ENCODE data around the gene OTOA.
A peak's percentile ranks its signal among the peaks of the same experiment; 100 is the strongest.

The OTOA gene

GRCh38 chr16:21701271-21701670 lies 37.5 kb downstream of the OTOA start:
- TF ChIP-seq SUZ12 (IDR thresholded peaks at IDR 0.05; ENCODE audit: extremely low read depth, insufficient read depth, insufficient read length), result no peak
- TF ChIP-seq ZNF274 (IDR thresholded peaks at IDR 0.05; ENCODE audit: low read depth, low read length), result no peak
- TF ChIP-seq YY1 (IDR thresholded peaks at IDR 0.05; ENCODE audit: insufficient read depth, insufficient read length), result no peak
- no peak overlapping the region for H3K9ac ChIP-seq (ENCODE audit: insufficient read length, low read depth)
- H3K9me3 ChIP-seq (ENCODE audit: insufficient read depth, low read length), result no peaks in the 10 kb centered on the region

GRCh38 chr16:21702276-21702675 lies 38.5 kb downstream of the OTOA start:
- TF ChIP-seq SUZ12 (IDR thresholded peaks at IDR 0.05; ENCODE audit: extremely low read depth, insufficient read depth, insufficient read length) (no peak), YY1 (IDR thresholded peaks at IDR 0.05; ENCODE audit: insufficient read depth, insufficient read length) (no peak)
- Histone ChIP-seq H3K9me3 (ENCODE audit: insufficient read depth, low read length) (no peaks in the 10 kb centered on the region), H3K9ac (ENCODE audit: insufficient read length, low read depth) (no peak overlapping the region)

More at GRCh38 chr16:21701271-21701670, 37.5 kb downstream of the OTOA start:
- Histone ChIP-seq H3K27me3 (ENCODE audit: insufficient read depth, insufficient read length) (no peaks in the 10 kb centered on the region), H3K36me3 (ENCODE audit: insufficient read depth, insufficient read length, low read length) (no peaks in the 10 kb centered on the region), H3K4me3 (ENCODE audit: insufficient read length, low read depth) (no peak overlapping the region), H3K4me1 (ENCODE audit: insufficient read depth, insufficient read length) (no peaks in the 10 kb centered on the region)
- DNase-seq (ENCODE audit: low read depth, low spot score), result no peak

GRCh38 chr16:21703156-21703555 lies 39.4 kb downstream of the OTOA start:
- no peak overlapping the region for H3K4me3 ChIP-seq (ENCODE audit: insufficient read length, low read depth)
- DNase-seq (ENCODE audit: low read depth, low spot score), result no peak

More at GRCh38 chr16:21702276-21702675, 38.5 kb downstream of the OTOA start:
- no peak overlapping the region for H3K4me3 ChIP-seq (ENCODE audit: insufficient read length, low read depth)
- H3K36me3 ChIP-seq (ENCODE audit: insufficient read depth, insufficient read length, low read length), result no peaks in the 10 kb centered on the region
- no peak for DNase-seq (ENCODE audit: low read depth, low spot score)
- H3K27me3 ChIP-seq (ENCODE audit: insufficient read depth, insufficient read length), result no peaks in the 10 kb centered on the region
- H3K4me1 ChIP-seq (ENCODE audit: insufficient read depth, insufficient read length), result no peaks in the 10 kb centered on the region

GRCh38 chr16:21703589-21704174 lies 39.9 kb downstream of the OTOA start:
- Histone ChIP-seq H3K9me3 (ENCODE audit: insufficient read depth, low read length) (no peaks in the 10 kb centered on the region), H3K9ac (ENCODE audit: insufficient read length, low read depth) (no peak overlapping the region), H3K27me3 (ENCODE audit: insufficient read depth, insufficient read length) (peaks cover 3% of the 10 kb centered on the region), H3K36me3 (ENCODE audit: insufficient read depth, insufficient read length, low read length) (no peaks in the 10 kb centered on the region), H3K4me3 (ENCODE audit: insufficient read length, low read depth) (no peak overlapping the region), H3K4me1 (ENCODE audit: insufficient read depth, insufficient read length) (no peaks in the 10 kb centered on the region)
- DNase-seq (ENCODE audit: low read depth, low spot score), result no peak
- TF ChIP-seq YY1 (IDR thresholded peaks at IDR 0.05; ENCODE audit: insufficient read depth, insufficient read length) (no peak), SUZ12 (IDR thresholded peaks at IDR 0.05; ENCODE audit: extremely low read depth, insufficient read depth, insufficient read length) (no peak), ZNF274 (IDR thresholded peaks at IDR 0.05; ENCODE audit: low read depth, low read length) (no peak)

More at GRCh38 chr16:21703156-21703555, 39.4 kb downstream of the OTOA start:
- no peaks in the 10 kb centered on the region for H3K4me1 ChIP-seq (ENCODE audit: insufficient read depth, insufficient read length)
- no peaks in the 10 kb centered on the region for H3K27me3 ChIP-seq (ENCODE audit: insufficient read depth, insufficient read length)
- no peak overlapping the region for H3K9ac ChIP-seq (ENCODE audit: insufficient read length, low read depth)
- no peak for TF ChIP-seq YY1 (IDR thresholded peaks at IDR 0.05; ENCODE audit: insufficient read depth, insufficient read length)
- no peak for TF ChIP-seq SUZ12 (IDR thresholded peaks at IDR 0.05; ENCODE audit: extremely low read depth, insufficient read depth, insufficient read length)
- H3K36me3 ChIP-seq (ENCODE audit: insufficient read depth, insufficient read length, low read length), result no peaks in the 10 kb centered on the region
- H3K9me3 ChIP-seq (ENCODE audit: insufficient read depth, low read length), result no peaks in the 10 kb centered on the region

- Histone ChIP-seq H3K9me3 (ENCODE audit: insufficient read depth, low read length) (no peaks in the 10 kb centered on the region), H3K4me3 (ENCODE audit: insufficient read length, low read depth) (no peak overlapping the region), H3K36me3 (ENCODE audit: insufficient read depth, insufficient read length, low read length) (no peaks in the 10 kb centered on the region), H3K9ac (ENCODE audit: insufficient read length, low read depth) (no peak overlapping the region), H3K27me3 (ENCODE audit: insufficient read depth, insufficient read length) (peaks cover 3% of the 10 kb centered on the region), H3K4me1 (ENCODE audit: insufficient read depth, insufficient read length) (no peaks in the 10 kb centered on the region)
- TF ChIP-seq SUZ12 (IDR thresholded peaks at IDR 0.05; ENCODE audit: extremely low read depth, insufficient read depth, insufficient read length) (no peak), ZNF274 (IDR thresholded peaks at IDR 0.05; ENCODE audit: low read depth, low read length) (no peak), YY1 (IDR thresholded peaks at IDR 0.05; ENCODE audit: insufficient read depth, insufficient read length) (no peak)
- no peak for DNase-seq (ENCODE audit: low read depth, low spot score)
These were observed 40.5 kb downstream of the OTOA start for GRCh38 chr16:21704266-21704665.

GRCh38 chr16:21704733-21705132 lies 41.0 kb downstream of the OTOA start:
- H3K36me3 ChIP-seq (ENCODE audit: insufficient read depth, insufficient read length, low read length), result no peaks in the 10 kb centered on the region
- peaks cover 6% of the 10 kb centered on the region for H3K27me3 ChIP-seq (ENCODE audit: insufficient read depth, insufficient read length)
- no peaks in the 10 kb centered on the region for H3K9me3 ChIP-seq (ENCODE audit: insufficient read depth, low read length)
- no peak for TF ChIP-seq ZNF274 (IDR thresholded peaks at IDR 0.05; ENCODE audit: low read depth, low read length)
- no peak for TF ChIP-seq YY1 (IDR thresholded peaks at IDR 0.05; ENCODE audit: insufficient read depth, insufficient read length)
- no peak for TF ChIP-seq SUZ12 (IDR thresholded peaks at IDR 0.05; ENCODE audit: extremely low read depth, insufficient read depth, insufficient read length)
- H3K4me1 ChIP-seq (ENCODE audit: insufficient read depth, insufficient read length), result no peaks in the 10 kb centered on the region
- H3K4me3 ChIP-seq (ENCODE audit: insufficient read length, low read depth), result no peak overlapping the region
- no peak for DNase-seq (ENCODE audit: low read depth, low spot score)
- no peak overlapping the region for H3K9ac ChIP-seq (ENCODE audit: insufficient read length, low read depth)

- H3K4me1 ChIP-seq (ENCODE audit: insufficient read depth, insufficient read length), result no peaks in the 10 kb centered on the region
- no peak overlapping the region for H3K4me3 ChIP-seq (ENCODE audit: insufficient read length, low read depth)
- peaks cover 8% of the 10 kb centered on the region for H3K27me3 ChIP-seq (ENCODE audit: insufficient read depth, insufficient read length)
- H3K9ac ChIP-seq (ENCODE audit: insufficient read length, low read depth), result peak overlapping the region; percentile 17
- no peaks in the 10 kb centered on the region for H3K9me3 ChIP-seq (ENCODE audit: insufficient read depth, low read length)
- H3K36me3 ChIP-seq (ENCODE audit: insufficient read depth, insufficient read length, low read length), result no peaks in the 10 kb centered on the region
- DNase-seq (ENCODE audit: low read depth, low spot score), result peak; percentile 44
- TF ChIP-seq ZNF274 (IDR thresholded peaks at IDR 0.05; ENCODE audit: low read depth, low read length) (no peak), SUZ12 (IDR thresholded peaks at IDR 0.05; ENCODE audit: extremely low read depth, insufficient read depth, insufficient read length) (no peak), YY1 (IDR thresholded peaks at IDR 0.05; ENCODE audit: insufficient read depth, insufficient read length) (no peak)
These were observed 44.9 kb downstream of the OTOA start for GRCh38 chr16:21708533-21709115.
